Ovary (tissue), 9 donors: ENCODE results near the gene CDIPT. TPM values are rescaled to one million over a fixed set of nuclear protein-coding genes. Genes with fewer than 3 reads are reported as not detected.
"Not testable (repeated sequence)": the region's sequence is repeated elsewhere in the genome, so short reads cannot be mapped to it uniquely, and the experiment has no call there.

Experiments
- DNase-seq, 5 donors: peaks; one replicate each; pipeline ENCODE4 v3.0.0-alpha.2; 2019 to 2020
- H3K27ac ChIP-seq, 2 donors: fragments of 200-600 bp; one replicate each; pipeline versions ENCODE4 v1.5.1 to v1.8.0; 2019 to 2022
- H3K27me3 ChIP-seq: fragments of 200-600 bp; one replicate; pipeline ENCODE4 v1.8.0; 2022
- H3K36me3 ChIP-seq: fragments of 200-600 bp; sonication (generic); one replicate; pipeline ENCODE4 v1.5.1; 2019
- H3K4me1 ChIP-seq: one replicate; pipeline ENCODE4 v1.8.1; 2013; ENCODE audit warnings: mild to moderate bottlenecking, moderate library complexity; ENCODE audit not compliant: insufficient read depth
- H3K4me3 ChIP-seq: fragments of 200-600 bp; sonication (generic); one replicate; pipeline ENCODE4 v1.5.1; 2017
- H3K9me3 ChIP-seq, 2 donors: fragments of 200-600 bp in 1 of 2; sonication (generic) in 1 of 2; one replicate each; pipeline versions ENCODE4 v1.5.1 to v1.8.1; 2013 to 2019; ENCODE audit warnings: mild to moderate bottlenecking in 1 of 2, moderate library complexity in 1 of 2
- EP300 ChIP-seq: sonication (generic); formaldehyde crosslinking; IDR thresholded peaks from one replicate; pipeline ENCODE4 v1.6.1; 2017; ENCODE audit warnings: antibody characterized with exemption
- POLR2A ChIP-seq: fragments of 450-650 bp; IDR thresholded peaks from one replicate; pipeline ENCODE4 v1.6.1; 2017; ENCODE audit warnings: antibody characterized with exemption, mild to moderate bottlenecking, moderate library complexity
- WGBS, 3 donors: extraction: QIAGEN DNeasy Blood & Tissue Kit in 1 of 3; methylation state at CpG; one replicate each; pipeline versions ENCODE4 v1.1.5 to v1.1.7; 2013 to 2017; 5-methylcytosine and 5-hydroxymethylcytosine counted together
- intact Hi-C, 4 donors: fragments of 100-400 bp; cut with DNase I; formaldehyde crosslinking; loops; one replicate each; pipeline versions ENCODE4 v1.11.0 to v1.15.1; 2022 to 2023
- polyA plus RNA-seq, 2 donors: library from polyadenylated mRNA; stranded (reverse); fragments of 200-250 nt in 1 of 2; fragments of 350-450 nt in 1 of 2; fragmentation: Illumina TruSeq in 1 of 2; extraction: RNeasy Lipid Tissue Mini Kit (QIAGEN cat#74804) in 1 of 2; gene quantifications; one replicate each; pipeline ENCODE4 v1.2.3, GENCODE V29; 2013 to 2014
- total RNA-seq, 7 donors: library from RNA; depleted of rRNA in 2 of 7; stranded (reverse); fragments of >200 nt in 2 of 7; fragmentation: NEBNext Ultra II Directional in 3 of 7; extraction: Animal tissue kit (Norgen Biotek cat#: 25700) in 3 of 7; gene quantifications; one replicate each; pipeline versions ENCODE4 v1.1.0 to v1.2.4, GENCODE V29; 2016 to 2023
- TF ChIP-seq, protein P1 (sequence below), 3 donors: fragments of 450-650 bp in 2 of 3; fragments of 200-600 bp in 1 of 3; IDR thresholded peaks; one replicate each; pipeline versions ENCODE4 v1.5.1 to v1.8.0; 2016 to 2022; ENCODE audit warnings: antibody characterized with exemption in 3 of 3, mild to moderate bottlenecking in 1 of 3
- donor health status: DM: no; HTN: no; CAD: no; lungs with moderate emphysema.
- donor health status: DM: no; HTN: no; CAD: no.
- donor health status: Bipolar disorder and iron deficiency.
- donor health status: DM: yes; HTN: yes; CAD: no.
- donor health status: DM: no; HTN: no; CAD: no.
- donor health status: DM: yes; HTN: yes; CAD: no.

The CDIPT gene
- total and polyA plus RNA-seq, 9 donors: 47.6 to 145 (median 110) TPM

- Histone ChIP-seq H3K36me3 (no peaks in the 10 kb centered on the region), H3K4me3 (no peak overlapping the region), H3K27me3 (no peaks in the 10 kb centered on the region), H3K9me3 (no peaks in the 10 kb centered on the region), H3K4me1 (no peaks in the 10 kb centered on the region), H3K27ac (no peak overlapping the region)
- intact Hi-C loops: loop anchor here in 1 of 4 donors (5.0 kb wide), 1 partner anchor 39 kb away; no protein-coding TSS in a partner anchor
- no peak for DNase-seq
- WGBS, 3 donors: 83 to 84% (median 84%) methylated on average over 20 of the region's 20 CpGs
- TF ChIP-seq, protein P1, sequence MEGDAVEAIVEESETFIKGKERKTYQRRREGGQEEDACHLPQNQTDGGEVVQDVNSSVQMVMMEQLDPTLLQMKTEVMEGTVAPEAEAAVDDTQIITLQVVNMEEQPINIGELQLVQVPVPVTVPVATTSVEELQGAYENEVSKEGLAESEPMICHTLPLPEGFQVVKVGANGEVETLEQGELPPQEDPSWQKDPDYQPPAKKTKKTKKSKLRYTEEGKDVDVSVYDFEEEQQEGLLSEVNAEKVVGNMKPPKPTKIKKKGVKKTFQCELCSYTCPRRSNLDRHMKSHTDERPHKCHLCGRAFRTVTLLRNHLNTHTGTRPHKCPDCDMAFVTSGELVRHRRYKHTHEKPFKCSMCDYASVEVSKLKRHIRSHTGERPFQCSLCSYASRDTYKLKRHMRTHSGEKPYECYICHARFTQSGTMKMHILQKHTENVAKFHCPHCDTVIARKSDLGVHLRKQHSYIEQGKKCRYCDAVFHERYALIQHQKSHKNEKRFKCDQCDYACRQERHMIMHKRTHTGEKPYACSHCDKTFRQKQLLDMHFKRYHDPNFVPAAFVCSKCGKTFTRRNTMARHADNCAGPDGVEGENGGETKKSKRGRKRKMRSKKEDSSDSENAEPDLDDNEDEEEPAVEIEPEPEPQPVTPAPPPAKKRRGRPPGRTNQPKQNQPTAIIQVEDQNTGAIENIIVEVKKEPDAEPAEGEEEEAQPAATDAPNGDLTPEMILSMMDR (IDR thresholded peaks at IDR 0.05): no peak
- no peak for TF ChIP-seq POLR2A
- TF ChIP-seq EP300: no peak
Observed at GRCh38 chr16:29910819-29911675, 48.0 kb upstream of the CDIPT start.

DNA sequence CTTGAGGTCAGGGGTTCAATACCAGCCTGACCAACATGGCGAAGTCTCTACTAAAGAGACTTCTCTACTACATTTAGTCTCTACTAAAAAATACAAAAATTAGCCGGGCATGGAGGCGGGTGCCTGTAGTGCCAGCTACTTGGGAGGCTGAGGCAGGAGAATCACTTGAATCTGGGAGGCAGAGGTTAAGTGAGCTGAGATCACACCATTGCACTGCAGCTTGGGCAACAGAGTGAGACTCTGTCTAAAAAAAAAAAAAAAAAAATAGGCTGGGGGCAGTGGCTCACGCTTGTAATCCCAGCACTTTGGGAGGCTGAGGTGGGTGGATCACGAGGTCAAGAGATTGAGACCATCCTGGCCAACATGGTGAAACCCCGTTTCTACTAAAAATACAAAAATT is 46.8 kb upstream of the CDIPT start:
- H3K9me3 ChIP-seq, H3K27ac ChIP-seq, H3K36me3 ChIP-seq, DNase-seq, H3K27me3 ChIP-seq, H3K4me1 ChIP-seq, H3K4me3 ChIP-seq: not testable (repeated sequence)
- intact Hi-C loops: loop anchor here in 1 of 4 donors (5.0 kb wide), 1 partner anchor 38 kb away; no protein-coding TSS in a partner anchor
- 76 to 83% (median 78%) methylated on average over 6 of the region's 6 CpGs for WGBS, 3 donors

DNA sequence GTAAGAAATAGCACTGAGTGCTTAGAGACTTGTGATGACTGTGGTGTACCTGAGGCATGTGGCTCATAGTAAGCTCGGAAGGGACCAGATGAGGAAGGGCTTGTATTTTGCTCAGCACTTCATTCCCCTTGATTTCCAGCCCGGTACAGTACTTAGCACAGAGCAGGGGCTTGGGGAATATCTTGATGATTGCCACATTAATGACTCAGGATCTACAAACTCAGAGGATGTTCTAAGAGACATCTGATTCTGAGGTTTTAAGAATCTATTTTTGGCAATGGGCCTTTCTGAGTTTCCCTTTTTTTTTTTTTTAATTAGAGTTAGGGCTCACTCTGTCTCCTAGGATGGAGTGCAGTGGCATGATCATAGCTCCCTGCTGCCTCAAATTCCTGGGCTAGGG is 46.4 kb upstream of the CDIPT start:
- TF ChIP-seq, protein P1 (IDR thresholded peaks at IDR 0.05): no peak
- TF ChIP-seq EP300 (no peak), POLR2A (no peak)
- intact Hi-C loops: no loop called here
- Histone ChIP-seq H3K27ac (no peak overlapping the region), H3K4me3 (no peak overlapping the region), H3K9me3 (no peaks in the 10 kb centered on the region), H3K36me3 (no peaks in the 10 kb centered on the region), H3K4me1 (no peaks in the 10 kb centered on the region), H3K27me3 (no peaks in the 10 kb centered on the region)
- 78 to 83% (median 79%) methylated on average over 2 of the region's 2 CpGs for WGBS, 3 donors
- DNase-seq: no peak

DNA sequence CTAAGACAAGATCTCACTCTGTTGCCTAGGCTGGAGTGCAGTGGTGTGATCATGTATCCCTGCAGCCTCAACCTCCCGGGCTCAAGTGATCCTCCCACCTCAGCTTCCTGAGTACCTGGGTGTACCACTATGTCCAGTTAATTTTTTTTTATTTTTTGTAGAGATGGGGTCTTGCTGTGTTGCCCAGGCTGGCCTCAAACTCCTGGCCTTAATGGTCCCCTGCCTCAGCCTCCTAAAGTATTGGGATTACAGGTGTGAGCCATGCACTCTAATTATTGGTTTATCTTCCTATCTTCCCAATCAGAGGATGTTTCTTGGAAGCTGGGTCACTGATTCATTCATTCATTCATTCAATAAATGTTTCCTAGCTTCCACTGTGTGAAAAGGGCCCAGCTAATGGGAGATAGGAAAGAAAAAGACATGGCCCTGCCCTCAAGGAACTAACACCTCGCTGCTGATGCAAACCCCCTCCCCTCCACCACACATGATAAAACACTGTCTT is 45.7 kb upstream of the CDIPT start:
- Histone ChIP-seq H3K36me3 (no peaks in the 10 kb centered on the region), H3K27me3 (no peaks in the 10 kb centered on the region), H3K4me1 (no peaks in the 10 kb centered on the region), H3K27ac (no peak overlapping the region), H3K4me3 (no peak overlapping the region), H3K9me3 (no peaks in the 10 kb centered on the region)
- no peak for DNase-seq
- TF ChIP-seq, protein P1 (IDR thresholded peaks at IDR 0.05): no peak
- no peak for TF ChIP-seq EP300
- TF ChIP-seq POLR2A: no peak
- intact Hi-C loops: no loop called here
- 82 to 90% (median 83%) methylated on average over 2 of the region's 2 CpGs for WGBS, 3 donors

DNA sequence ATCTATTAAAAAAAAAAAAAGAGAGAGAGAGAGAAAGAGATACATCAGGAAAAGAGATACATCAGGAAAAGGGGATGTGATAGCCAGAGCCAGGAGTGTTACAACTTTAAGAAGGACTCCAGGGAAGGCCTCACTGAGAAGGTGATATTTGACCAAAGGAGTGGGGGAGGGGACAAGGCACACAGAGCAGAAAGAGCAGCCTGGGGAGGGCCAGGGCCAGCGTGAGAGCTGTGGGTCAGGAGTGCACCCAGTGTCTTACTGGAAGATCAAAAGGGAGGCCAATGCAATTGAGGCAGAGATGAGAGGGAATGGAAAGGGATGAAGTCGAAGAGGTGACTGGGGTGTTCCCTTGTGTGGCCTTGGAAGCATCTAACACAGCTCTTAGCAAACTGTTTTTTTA is 44.9 kb upstream of the CDIPT start:
- intact Hi-C loops: no loop called here
- WGBS, 3 donors: 67 to 75% (median 72%) methylated on average over 2 of the region's 2 CpGs
- H3K4me3 ChIP-seq: no peak overlapping the region

More for the DNA sequence above, 44.9 kb upstream of the CDIPT start:
- H3K36me3 ChIP-seq: no peaks in the 10 kb centered on the region
- no peak overlapping the region for H3K27ac ChIP-seq
- TF ChIP-seq, protein P1 (IDR thresholded peaks at IDR 0.05): no peak
- TF ChIP-seq POLR2A (no peak), EP300 (no peak)
- no peaks in the 10 kb centered on the region for H3K27me3 ChIP-seq
- no peaks in the 10 kb centered on the region for H3K4me1 ChIP-seq
- no peaks in the 10 kb centered on the region for H3K9me3 ChIP-seq
- no peak for DNase-seq
